ENCODE results near the gene NUTM2G.
"Not testable (repeated sequence)": the region's sequence is repeated elsewhere in the genome, so short reads cannot be mapped to it uniquely, and the experiment has no call there.

The NUTM2G gene

DNA sequence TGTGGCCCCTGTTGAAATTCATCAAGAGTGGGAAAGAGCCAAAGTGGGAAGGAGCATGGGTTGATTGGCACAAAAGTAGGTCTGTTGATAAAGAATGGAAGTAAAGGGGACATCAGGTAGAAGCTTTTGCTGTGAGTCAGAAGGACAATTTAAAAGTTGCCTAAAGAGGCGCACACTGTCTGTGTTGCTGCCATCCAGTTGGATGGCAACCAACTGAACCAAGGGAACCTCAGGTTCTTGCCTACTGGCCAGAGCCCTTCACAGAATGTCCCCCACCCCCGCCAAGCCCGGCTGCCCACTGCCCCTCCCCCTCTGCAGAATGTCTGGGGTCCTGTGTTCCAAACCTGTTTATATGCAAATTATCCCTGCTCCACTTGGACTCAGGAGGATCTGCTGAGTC, at the start of gene NUTM2G:
Gene NUTM2G (plus strand): TSS at position 301 of the 400 bp plus-strand sequence. CDS start 182 bp downstream, outside the sequence.
- not testable (repeated sequence) for DNase-seq

GRCh38 chr9:96883922-96884321, 44.7 kb upstream of the NUTM2G start:
- DNase-seq, result no peak

DNA sequence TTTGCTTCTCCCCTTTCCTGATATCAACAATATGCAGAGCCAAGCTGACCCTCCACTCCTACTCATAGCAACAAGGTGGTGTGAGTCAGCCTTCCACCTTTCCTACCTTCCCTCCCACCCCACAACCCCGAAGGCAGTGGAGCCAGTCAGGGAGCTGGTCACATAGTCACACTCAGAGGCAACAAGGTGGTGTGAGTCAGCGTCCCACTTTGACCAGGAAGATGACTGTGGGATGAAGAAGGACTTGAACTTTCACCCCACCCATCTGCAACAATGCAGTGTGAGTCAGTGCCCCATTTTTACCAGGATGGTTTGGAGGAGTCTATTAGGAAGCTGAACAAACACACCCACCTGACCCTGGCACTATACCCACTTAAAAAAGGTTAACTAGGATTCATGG, 44.2 kb upstream of the NUTM2G start:
- DNase-seq, result no peak

DNA sequence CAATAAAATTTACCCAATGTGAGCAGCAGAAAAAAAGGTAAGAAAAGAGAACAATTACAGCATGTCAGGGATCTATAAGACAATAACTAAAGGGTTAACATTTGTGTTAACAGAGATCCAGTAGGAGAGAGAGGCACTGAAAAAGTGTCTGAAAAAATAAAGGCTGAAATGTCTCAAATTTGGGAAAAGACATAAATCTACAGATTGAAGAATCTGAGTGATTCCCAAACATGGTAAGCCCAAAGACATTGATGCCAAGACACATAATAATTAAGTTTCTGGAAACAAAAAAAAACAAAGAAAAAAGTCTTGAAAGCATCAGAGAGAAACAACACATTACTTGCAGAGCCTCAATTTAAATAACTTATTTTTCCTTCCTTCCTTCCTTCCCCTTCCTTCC, 43.2 kb upstream of the NUTM2G start:
- no peak for DNase-seq

DNA sequence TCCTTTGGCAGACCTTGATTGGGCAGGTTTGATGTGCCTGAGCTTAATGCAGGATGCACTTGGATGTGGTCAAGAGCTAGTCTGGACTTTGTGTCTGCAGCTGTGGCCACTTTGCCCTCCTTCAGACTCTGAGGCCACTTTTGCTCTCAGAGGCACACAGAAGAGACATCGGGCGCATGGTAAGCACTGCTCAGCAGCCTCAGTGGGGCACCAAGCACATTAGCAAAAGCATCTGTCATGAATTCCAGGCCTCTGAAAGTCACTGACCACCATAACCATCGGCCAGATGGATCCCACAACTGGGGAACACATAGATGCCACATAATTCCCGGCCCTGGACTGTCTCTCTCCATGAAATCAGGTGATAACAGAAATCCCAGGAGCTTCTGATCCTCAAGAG, 40.1 kb upstream of the NUTM2G start:
- no peak for DNase-seq

GRCh38 chr9:96892131-96892530, 36.5 kb upstream of the NUTM2G start:
- no peak for DNase-seq

DNA sequence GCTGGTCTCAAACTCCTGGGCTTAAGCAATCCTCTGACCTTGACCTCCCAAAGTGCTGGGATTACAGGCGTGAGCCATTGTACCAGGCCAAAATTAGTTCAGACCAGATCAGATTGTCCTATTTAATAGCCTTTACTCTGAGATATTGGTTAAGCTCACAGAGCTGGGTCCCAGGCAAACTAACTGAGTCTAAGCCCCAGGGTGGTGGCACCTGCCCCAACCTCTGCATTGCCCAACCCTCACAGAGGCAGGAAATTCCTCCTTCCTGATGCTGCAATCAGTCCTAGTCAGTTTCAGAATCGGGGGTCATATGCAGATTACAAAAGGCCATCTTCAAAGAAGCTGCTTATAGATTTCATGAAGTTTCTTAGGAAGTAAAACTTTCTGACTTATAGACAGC, 28.6 kb upstream of the NUTM2G start:
- not testable (repeated sequence) for DNase-seq

GRCh38 chr9:96904947-96905722, 23.5 kb upstream of the NUTM2G start:
- not testable (repeated sequence) for DNase-seq

GRCh38 chr9:96908479-96908878, 20.2 kb upstream of the NUTM2G start:
- DNase-seq, result not testable (repeated sequence)

- not testable (repeated sequence) for DNase-seq
Observed at GRCh38 chr9:96915539-96915938, 13.1 kb upstream of the NUTM2G start.

DNA sequence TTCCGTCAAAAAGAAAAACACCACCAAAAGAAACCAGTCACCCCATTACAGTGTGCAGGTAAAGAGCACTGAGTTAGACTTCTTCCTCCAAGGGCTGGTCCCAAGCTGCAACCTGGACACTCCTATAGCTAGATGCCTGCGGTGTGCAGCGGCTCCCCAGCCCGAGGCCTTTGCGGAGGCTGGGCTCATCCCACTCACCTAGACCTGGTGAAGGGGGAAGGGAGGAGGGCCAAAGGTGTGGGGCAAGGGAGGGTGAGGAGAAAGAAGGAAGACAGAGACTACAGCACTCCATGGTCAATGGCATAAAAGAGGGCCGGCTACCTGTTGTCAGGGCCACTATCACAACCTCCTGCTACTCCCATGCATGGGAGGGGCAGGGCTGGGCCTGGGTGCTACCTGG, 12.1 kb upstream of the NUTM2G start:
- not testable (repeated sequence) for DNase-seq

DNA sequence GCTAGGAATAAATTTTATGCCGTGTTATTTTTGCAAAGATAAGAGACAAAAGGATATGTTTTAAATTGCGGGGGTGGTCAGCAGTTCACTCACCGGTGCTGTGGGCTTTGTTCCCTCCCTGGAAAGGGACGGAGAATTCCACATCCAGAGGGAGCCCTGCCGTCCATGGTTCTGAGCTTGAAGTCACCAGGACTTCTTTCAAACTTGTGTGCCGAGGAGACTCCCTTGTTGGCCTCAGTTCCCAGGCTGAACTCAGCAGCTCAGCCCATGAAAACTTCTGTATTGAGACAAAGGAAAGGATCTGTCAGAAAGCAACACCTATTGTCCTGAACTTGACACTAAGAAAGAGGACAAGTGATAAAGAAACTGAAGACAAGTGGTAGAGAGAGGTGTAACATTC, 10.1 kb upstream of the NUTM2G start:
- not testable (repeated sequence) for DNase-seq

DNA sequence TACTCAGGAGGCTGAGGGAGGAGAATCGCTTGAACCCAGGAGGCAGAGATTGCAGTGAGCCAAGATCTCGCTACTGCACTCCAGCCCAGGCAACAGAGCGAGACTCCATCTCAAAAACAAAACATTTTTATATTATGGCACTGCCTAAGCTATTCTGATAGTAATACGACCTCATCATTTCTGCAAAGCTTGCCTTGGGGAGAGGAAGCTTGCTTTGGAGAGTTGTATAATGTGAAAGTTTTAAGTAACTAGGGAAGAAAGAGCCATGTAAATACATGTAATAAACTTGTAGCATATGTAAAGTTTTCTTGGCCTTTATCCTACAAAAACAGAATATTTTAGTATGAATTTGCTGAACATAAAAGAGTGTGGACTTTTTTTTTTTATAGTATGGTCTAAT, 7.8 kb upstream of the NUTM2G start:
- DNase-seq, result not testable (repeated sequence)

GRCh38 chr9:96925587-96925986, 3.1 kb upstream of the NUTM2G start:
- DNase-seq, result not testable (repeated sequence)

DNA sequence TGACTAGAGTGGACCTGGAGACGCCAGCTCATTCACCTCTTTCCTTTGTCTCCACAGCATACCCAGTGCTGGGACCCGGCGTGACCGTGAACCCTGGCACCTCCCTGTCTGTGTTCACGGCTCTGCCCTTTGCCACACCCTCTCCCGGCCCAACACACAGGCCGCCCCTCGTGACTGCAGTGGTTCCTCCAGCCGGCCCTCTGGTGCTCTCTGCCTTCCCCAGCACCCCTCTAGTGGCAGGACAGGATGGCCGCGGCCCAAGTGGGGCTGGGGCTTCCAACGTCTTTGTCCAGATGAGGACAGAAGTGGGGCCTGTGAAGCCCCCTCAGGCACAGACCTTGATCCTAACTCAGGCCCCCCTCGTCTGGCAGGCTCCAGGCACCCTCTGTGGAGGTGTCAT, 3.0 kb downstream of the NUTM2G start:
- not testable (repeated sequence) for DNase-seq

DNA sequence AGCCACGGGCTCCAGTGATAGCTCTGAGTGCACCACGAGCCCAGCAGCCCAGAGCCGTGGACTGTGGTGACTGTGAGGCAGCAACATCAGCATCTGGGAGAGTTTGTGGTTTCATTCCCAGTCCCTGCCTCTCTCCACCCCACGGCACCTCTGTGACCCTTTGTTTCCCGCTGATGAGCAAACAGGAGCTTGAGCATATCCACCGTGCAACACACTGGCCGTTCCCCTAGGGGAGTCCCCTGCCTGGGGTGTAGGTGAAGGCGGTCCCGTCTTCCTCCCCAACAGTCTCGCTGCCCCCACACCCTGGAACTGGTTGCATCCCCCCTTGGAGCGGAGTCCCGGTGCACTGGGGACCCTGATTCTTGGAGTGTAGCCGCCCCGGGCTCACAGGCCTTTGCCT, 5.5 kb downstream of the NUTM2G start:
- not testable (repeated sequence) for DNase-seq

GRCh38 chr9:96934706-96935105, 6.1 kb downstream of the NUTM2G start:
- DNase-seq, result not testable (repeated sequence)

GRCh38 chr9:96935401-96935800, 6.8 kb downstream of the NUTM2G start:
- DNase-seq, result not testable (repeated sequence)

GRCh38 chr9:96937442-96937841, 8.8 kb downstream of the NUTM2G start:
- DNase-seq, result not testable (repeated sequence)

DNA sequence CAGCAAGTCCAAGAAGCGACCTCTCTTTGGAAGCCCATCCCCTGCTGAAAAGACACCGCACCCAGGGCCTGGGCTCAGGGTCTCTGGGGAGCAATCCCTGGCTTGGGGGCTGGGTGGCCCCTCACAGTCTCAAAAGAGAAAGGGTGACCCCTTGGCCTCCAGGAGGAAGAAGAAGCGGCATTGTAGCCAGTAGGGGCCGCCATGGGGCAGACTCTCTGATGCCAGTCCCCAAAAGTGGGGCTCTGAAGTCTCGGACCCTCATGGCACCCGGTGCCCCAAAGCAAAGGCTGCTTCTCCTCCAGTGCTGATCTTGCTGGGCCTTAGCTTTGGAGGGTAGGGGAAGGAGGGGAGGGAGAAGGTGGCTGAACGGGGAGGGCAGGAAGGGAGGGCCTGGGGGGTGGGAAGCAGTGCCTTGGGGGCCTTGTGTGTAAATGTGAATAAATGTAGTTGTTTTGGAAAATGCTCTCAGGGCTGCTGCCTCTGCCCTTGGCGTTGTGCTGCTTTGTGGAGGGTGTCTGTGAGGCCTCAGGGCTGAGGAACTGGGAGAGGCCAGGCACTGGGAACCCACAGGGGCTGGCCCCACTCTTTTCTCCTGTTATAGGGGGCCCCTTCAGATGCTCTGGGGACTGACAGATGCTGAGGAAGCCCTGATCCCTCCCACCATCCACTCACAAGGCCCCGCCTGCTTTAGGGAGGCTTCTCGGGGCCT, 10.5 kb downstream of the NUTM2G start:
- DNase-seq, result not testable (repeated sequence)

- DNase-seq, result not testable (repeated sequence)
Observed at GRCh38 chr9:96940982-96941381, 12.3 kb downstream of the NUTM2G start.

GRCh38 chr9:96941628-96942027, 13.0 kb downstream of the NUTM2G start:
- not testable (repeated sequence) for DNase-seq

GRCh38 chr9:96942181-96942580, 13.5 kb downstream of the NUTM2G start:
- not testable (repeated sequence) for DNase-seq

DNA sequence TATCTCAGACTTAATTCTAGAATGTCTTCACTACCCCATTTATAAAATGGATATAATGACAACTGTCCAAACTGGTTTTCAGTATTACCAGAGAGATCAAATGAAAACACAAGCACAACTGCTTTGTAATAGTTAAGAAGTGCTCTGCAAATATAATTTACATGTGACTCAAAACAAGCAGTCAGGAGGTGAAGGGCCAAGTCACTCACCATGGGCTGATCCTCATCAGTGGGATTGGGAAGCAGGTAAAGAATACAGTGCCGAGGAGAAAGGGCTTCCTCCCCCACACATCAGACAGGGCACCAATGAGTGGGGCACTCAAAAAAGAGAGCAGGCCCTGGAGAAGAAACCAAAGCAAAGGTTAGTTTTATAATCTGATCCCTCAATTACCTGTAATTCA, 20.7 kb downstream of the NUTM2G start:
- not testable (repeated sequence) for DNase-seq

All from bone marrow (tissue), 2 donors.